ENCODE data around the gene PRPF6. TPM values are rescaled to one million over a fixed set of nuclear protein-coding genes. Genes with fewer than 3 reads are reported as not detected.
A peak's percentile ranks its signal among the peaks of the same experiment; 100 is the strongest.

The PRPF6 gene
- total RNA-seq, 2 experiments from 2014 or later: 62.3 to 63.1 TPM

DNA sequence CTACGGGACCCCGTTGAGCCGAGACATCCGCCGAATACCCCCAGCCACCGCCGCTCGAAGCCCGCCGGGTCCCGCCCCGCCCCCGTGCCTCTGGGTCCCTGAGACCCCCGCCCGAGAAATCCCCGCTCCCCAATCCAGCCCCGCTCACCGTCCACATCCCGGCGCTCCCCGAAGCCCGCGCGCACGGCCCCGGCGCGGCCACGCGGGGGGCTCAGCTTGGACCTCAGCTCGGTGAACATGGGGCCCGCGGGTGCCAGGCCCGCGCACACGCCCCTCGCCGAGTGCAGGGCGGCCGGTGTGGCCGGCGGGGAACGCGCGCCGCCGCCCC lies 1.7 kb upstream of the PRPF6 start:
- ChIA-PET POLR2A (interaction anchor here (0.6 to 2.3 kb wide), 7 partner anchors 11 to 758 kb away, joined by 3 to 15 read pairs (median 3); partner anchors contain the start of gene TPD52L2), CTCF (interaction anchor here (0.9 to 2.5 kb wide), 9 partner anchors 22 to 441 kb away, joined by 4 to 59 read pairs (median 12); partner anchors contain the start of genes PTK6, TPD52L2 and UCKL1)
- Mint-ChIP-seq H3K4me3 (peak overlapping the region; percentile 76), H3K4me1 (ENCODE audit: low read depth) (peaks cover 58% of the 10 kb centered on the region), H3K27ac (peak overlapping the region; percentile 83), H3K36me3 (peaks cover 32% of the 10 kb centered on the region), H3K27me3 (no peaks in the 10 kb centered on the region), H3K9me3 (no peaks in the 10 kb centered on the region)
- intact Hi-C loops (cut with micrococcal nuclease): loop anchor here (2.0 to 10.0 kb wide), 3 partner anchors 82 to 344 kb away; partner anchors contain the start of genes LIME1 and SLC2A4RG
- no peak for DNase-seq

- H3K4me3 Mint-ChIP-seq: peak within 1 kb of the TSS; percentile 84
- DNase-seq: peak; percentile 93
- intact Hi-C loops (cut with micrococcal nuclease): loop anchor here (1.0 to 10.0 kb wide), 7 partner anchors 59 to 442 kb away; partner anchors contain the start of genes LIME1, PTK6, SLC2A4RG and TPD52L2
- H3K9me3 Mint-ChIP-seq: no peaks in the 10 kb centered on the region
- H3K27ac Mint-ChIP-seq: peak within 1 kb of the TSS; percentile 96
- H3K36me3 Mint-ChIP-seq: peaks cover 35% of the 10 kb centered on the region
- H3K27me3 Mint-ChIP-seq: no peaks in the 10 kb centered on the region
- POLR2A ChIA-PET: interaction anchor here (0.5 to 2.3 kb wide), 13 partner anchors 11 to 1858 kb away, joined by 3 to 15 read pairs (median 3); partner anchors contain the start of genes DIDO1, LSM14B, TPD52L2 and UCKL1
- CTCF ChIA-PET: interaction anchor here (0.8 to 2.5 kb wide), 21 partner anchors 11 to 442 kb away, joined by 3 to 59 read pairs (median 5); partner anchors contain the start of genes OPRL1, PTK6, RGS19 and TCEA2
- H3K4me1 Mint-ChIP-seq (ENCODE audit: low read depth): peaks cover 62% of the 10 kb centered on the region
Observed at GRCh38 chr20:63979557-63980316, 1.2 kb upstream of the PRPF6 start, which contains the start of gene SAMD10. Gene SAMD10, minus strand, starts transcription at chr20:63979642. Its CDS starts 175 bp downstream, at chr20:63979467.

DNA sequence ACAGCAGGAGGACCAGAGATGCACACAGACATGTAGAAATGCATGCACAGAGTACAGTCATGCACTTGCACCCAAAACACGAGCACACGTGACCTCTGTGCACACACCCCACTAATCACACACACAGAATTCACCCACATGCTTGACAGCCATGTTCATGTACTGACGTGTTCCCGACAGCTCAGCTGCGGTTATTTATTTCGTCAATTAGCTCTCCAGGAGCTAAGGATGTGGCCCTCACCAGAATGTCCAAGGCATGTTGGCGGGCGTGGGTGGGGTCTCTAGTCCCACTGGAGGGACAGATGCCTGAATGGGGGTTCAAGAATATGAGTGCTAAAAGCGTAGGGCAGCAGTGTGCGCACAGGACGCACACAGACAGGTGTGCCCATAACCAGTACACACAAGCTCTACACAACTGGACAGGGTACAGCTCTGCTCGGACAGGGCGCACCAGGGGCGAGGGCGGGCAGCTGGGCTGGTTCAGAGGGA lies 571 bp upstream of the PRPF6 start:
- peak overlapping the region; percentile 84 for H3K4me3 Mint-ChIP-seq
- H3K4me1 Mint-ChIP-seq (ENCODE audit: low read depth): peaks cover 62% of the 10 kb centered on the region
- DNase-seq: peak; percentile 67
- peaks cover 35% of the 10 kb centered on the region for H3K36me3 Mint-ChIP-seq
- intact Hi-C loops (cut with micrococcal nuclease): loop anchor here (1.0 to 5.0 kb wide), 4 partner anchors 58 to 443 kb away; partner anchors contain the start of genes PTK6 and TPD52L2
- H3K9me3 Mint-ChIP-seq: no peaks in the 10 kb centered on the region
- POLR2A ChIA-PET: interaction anchor here (0.5 to 2.3 kb wide), 12 partner anchors 24 to 1054 kb away, joined by 3 to 15 read pairs (median 4); partner anchors contain the start of genes DIDO1, TPD52L2 and UCKL1
- peak overlapping the region; percentile 96 for H3K27ac Mint-ChIP-seq
- CTCF ChIA-PET: interaction anchor here (0.6 to 2.5 kb wide), 25 partner anchors 10 to 459 kb away, joined by 3 to 59 read pairs (median 4); partner anchors contain the start of genes ARFRP1, GMEB2, OPRL1 and PTK6
- H3K27me3 Mint-ChIP-seq: no peaks in the 10 kb centered on the region

- Mint-ChIP-seq H3K9me3 (no peaks in the 10 kb centered on the region), H3K27me3 (no peaks in the 10 kb centered on the region), H3K4me1 (ENCODE audit: low read depth) (peaks cover 42% of the 10 kb centered on the region), H3K36me3 (peaks cover 30% of the 10 kb centered on the region), H3K27ac (peak overlapping the region; percentile 2), H3K4me3 (peak overlapping the region; percentile 40)
- intact Hi-C loops (cut with micrococcal nuclease): loop anchor here (5.0 kb wide), 1 partner anchor 446 kb away; the partner anchor contains the start of gene PTK6
- ChIA-PET CTCF (interaction anchor here (1.0 to 3.8 kb wide), 2 partner anchors 55 to 73 kb away, joined by 3 to 13 read pairs; no protein-coding TSS in a partner anchor), POLR2A (interaction anchor here (1.2 kb wide), 1 partner anchor 9 kb away, joined by 3 read pairs; no protein-coding TSS in a partner anchor)
- DNase-seq: no peak
Observed at GRCh38 chr20:63982937-63983336, 2.0 kb downstream of the PRPF6 start.

DNA sequence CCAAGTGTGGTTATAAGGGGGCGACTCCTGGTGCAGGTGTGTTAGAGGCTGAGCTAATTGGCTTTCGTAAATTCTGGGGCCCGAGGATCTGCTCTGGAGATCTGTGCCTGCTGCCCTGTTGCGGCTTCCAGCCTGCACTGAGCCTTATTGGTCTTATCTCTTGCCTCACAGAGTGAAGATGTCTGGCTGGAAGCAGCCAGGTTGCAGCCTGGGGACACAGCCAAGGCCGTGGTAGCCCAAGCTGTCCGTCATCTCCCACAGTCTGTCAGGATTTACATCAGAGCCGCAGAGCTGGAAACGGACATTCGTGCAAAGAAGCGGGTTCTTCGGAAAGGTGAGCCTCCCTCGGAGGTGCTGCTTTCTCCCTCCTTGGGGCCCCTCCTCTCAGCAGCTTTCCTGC lies 20.0 kb downstream of the PRPF6 start:
- no peak overlapping the region for H3K4me3 Mint-ChIP-seq
- H3K27ac Mint-ChIP-seq: no peak overlapping the region
- ChIA-PET POLR2A (no interaction called here), CTCF (interaction anchor here (1.1 kb wide), 1 partner anchor 37 kb away, joined by 4 read pairs; no protein-coding TSS in a partner anchor)
- peaks cover 37% of the 10 kb centered on the region for H3K36me3 Mint-ChIP-seq
- H3K27me3 Mint-ChIP-seq: no peaks in the 10 kb centered on the region
- H3K4me1 Mint-ChIP-seq (ENCODE audit: low read depth): no peaks in the 10 kb centered on the region
- H3K9me3 Mint-ChIP-seq: no peaks in the 10 kb centered on the region
- DNase-seq: no peak
- intact Hi-C loops (cut with micrococcal nuclease): no loop called here

GRCh38 chr20:64001607-64002011 lies 20.7 kb downstream of the PRPF6 start:
- Mint-ChIP-seq H3K4me3 (no peak overlapping the region), H3K9me3 (no peaks in the 10 kb centered on the region), H3K36me3 (peaks cover 39% of the 10 kb centered on the region), H3K27ac (peak overlapping the region; percentile 42), H3K4me1 (ENCODE audit: low read depth) (no peaks in the 10 kb centered on the region), H3K27me3 (no peaks in the 10 kb centered on the region)
- no peak for DNase-seq
- ChIA-PET CTCF (interaction anchor here (0.6 to 1.1 kb wide), 2 partner anchors 37 to 56 kb away, joined by 3 to 4 read pairs; no protein-coding TSS in a partner anchor), POLR2A (no interaction called here)
- intact Hi-C loops (cut with micrococcal nuclease): no loop called here

GRCh38 chr20:64003960-64004725 lies 23.2 kb downstream of the PRPF6 start:
- Mint-ChIP-seq H3K9me3 (peaks cover 10% of the 10 kb centered on the region), H3K36me3 (peaks cover 47% of the 10 kb centered on the region), H3K27ac (no peak overlapping the region), H3K27me3 (no peaks in the 10 kb centered on the region), H3K4me3 (no peak overlapping the region), H3K4me1 (ENCODE audit: low read depth) (no peaks in the 10 kb centered on the region)
- DNase-seq: no peak
- intact Hi-C loops (cut with micrococcal nuclease): no loop called here
- POLR2A ChIA-PET: no interaction called here
- CTCF ChIA-PET: interaction anchor here (0.9 to 1.7 kb wide), 2 partner anchors 10 to 35 kb away, joined by 3 to 7 read pairs; no protein-coding TSS in a partner anchor

GRCh38 chr20:64005394-64005793 lies 24.5 kb downstream of the PRPF6 start:
- Mint-ChIP-seq H3K27ac (no peak overlapping the region), H3K27me3 (no peaks in the 10 kb centered on the region)

GRCh38 chr20:64006490-64006889 lies 25.6 kb downstream of the PRPF6 start:
- ChIA-PET CTCF (interaction anchor here (1.1 kb wide), 1 partner anchor 32 kb away, joined by 3 read pairs; no protein-coding TSS in a partner anchor), POLR2A (no interaction called here)
- H3K27me3 Mint-ChIP-seq: no peaks in the 10 kb centered on the region
- peaks cover 56% of the 10 kb centered on the region for H3K36me3 Mint-ChIP-seq
- H3K9me3 Mint-ChIP-seq: peaks cover 18% of the 10 kb centered on the region
- no peak for DNase-seq
- no peak overlapping the region for H3K4me3 Mint-ChIP-seq
- H3K27ac Mint-ChIP-seq: no peak overlapping the region
- intact Hi-C loops (cut with micrococcal nuclease): no loop called here
- peaks cover 17% of the 10 kb centered on the region for H3K4me1 Mint-ChIP-seq (ENCODE audit: low read depth)

More at GRCh38 chr20:64005394-64005793, 24.5 kb downstream of the PRPF6 start:
- Mint-ChIP-seq H3K4me3 (no peak overlapping the region), H3K36me3 (peaks cover 50% of the 10 kb centered on the region), H3K9me3 (peaks cover 18% of the 10 kb centered on the region), H3K4me1 (ENCODE audit: low read depth) (peaks cover 7% of the 10 kb centered on the region)
- POLR2A ChIA-PET: no interaction called here
- no peak for DNase-seq
- CTCF ChIA-PET: no interaction called here
- intact Hi-C loops (cut with micrococcal nuclease): no loop called here

GRCh38 chr20:64006902-64007301 lies 26.0 kb downstream of the PRPF6 start:
- Mint-ChIP-seq H3K27ac (no peak overlapping the region), H3K4me3 (no peak overlapping the region), H3K9me3 (peaks cover 18% of the 10 kb centered on the region), H3K27me3 (no peaks in the 10 kb centered on the region), H3K4me1 (ENCODE audit: low read depth) (peaks cover 18% of the 10 kb centered on the region), H3K36me3 (peaks cover 55% of the 10 kb centered on the region)
- no peak for DNase-seq
- intact Hi-C loops (cut with micrococcal nuclease): no loop called here
- CTCF ChIA-PET: interaction anchor here (1.1 kb wide), 1 partner anchor 32 kb away, joined by 3 read pairs; no protein-coding TSS in a partner anchor
- POLR2A ChIA-PET: no interaction called here

GRCh38 chr20:64009811-64010387 lies 29.0 kb downstream of the PRPF6 start:
- H3K4me1 Mint-ChIP-seq (ENCODE audit: low read depth): peaks cover 25% of the 10 kb centered on the region
- peaks cover 18% of the 10 kb centered on the region for H3K9me3 Mint-ChIP-seq
- intact Hi-C loops (cut with micrococcal nuclease): no loop called here
- H3K36me3 Mint-ChIP-seq: peaks cover 60% of the 10 kb centered on the region
- no peaks in the 10 kb centered on the region for H3K27me3 Mint-ChIP-seq
- no peak for DNase-seq
- peak overlapping the region; percentile 49 for H3K27ac Mint-ChIP-seq
- CTCF ChIA-PET: interaction anchor here (1.6 kb wide), 1 partner anchor 29 kb away, joined by 4 read pairs; no protein-coding TSS in a partner anchor
- POLR2A ChIA-PET: no interaction called here
- H3K4me3 Mint-ChIP-seq: no peak overlapping the region
